22Rv1 (cell line): ENCODE data around the gene RANGAP1.

Experiments
- ZFX ChIP-seq: fragments of 450-650 bp; IDR thresholded peaks from 2 replicates; pipeline ENCODE4 v1.6.1; 2017; ENCODE audit warnings: antibody characterized with exemption, borderline replicate concordance
- TF ChIP-seq, protein P1 (sequence below): fragments of 450-650 bp; IDR thresholded peaks from 2 replicates; pipeline ENCODE4 v1.5.1; 2017; ENCODE audit warnings: mild to moderate bottlenecking

DNA sequence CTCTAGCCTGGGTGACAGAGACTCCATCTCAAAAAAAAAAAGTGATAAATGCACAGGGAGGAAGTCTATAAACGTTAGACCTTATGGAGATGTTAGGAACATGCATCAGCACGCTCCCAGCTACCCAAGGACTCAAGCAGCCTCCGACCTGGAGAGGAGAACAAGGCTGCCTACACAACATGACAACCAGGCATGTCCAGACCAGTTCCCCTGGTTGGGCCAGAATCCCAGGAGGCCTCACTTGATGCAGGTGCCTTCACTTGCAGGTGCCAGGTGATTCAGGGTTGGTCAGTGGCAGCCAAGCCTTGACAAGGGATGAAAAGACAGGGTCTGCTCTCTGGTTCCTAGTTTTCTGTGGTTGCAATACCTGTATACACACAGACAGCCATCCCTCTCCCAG lies 5.9 kb downstream of the RANGAP1 start:
- TF ChIP-seq, protein P1, sequence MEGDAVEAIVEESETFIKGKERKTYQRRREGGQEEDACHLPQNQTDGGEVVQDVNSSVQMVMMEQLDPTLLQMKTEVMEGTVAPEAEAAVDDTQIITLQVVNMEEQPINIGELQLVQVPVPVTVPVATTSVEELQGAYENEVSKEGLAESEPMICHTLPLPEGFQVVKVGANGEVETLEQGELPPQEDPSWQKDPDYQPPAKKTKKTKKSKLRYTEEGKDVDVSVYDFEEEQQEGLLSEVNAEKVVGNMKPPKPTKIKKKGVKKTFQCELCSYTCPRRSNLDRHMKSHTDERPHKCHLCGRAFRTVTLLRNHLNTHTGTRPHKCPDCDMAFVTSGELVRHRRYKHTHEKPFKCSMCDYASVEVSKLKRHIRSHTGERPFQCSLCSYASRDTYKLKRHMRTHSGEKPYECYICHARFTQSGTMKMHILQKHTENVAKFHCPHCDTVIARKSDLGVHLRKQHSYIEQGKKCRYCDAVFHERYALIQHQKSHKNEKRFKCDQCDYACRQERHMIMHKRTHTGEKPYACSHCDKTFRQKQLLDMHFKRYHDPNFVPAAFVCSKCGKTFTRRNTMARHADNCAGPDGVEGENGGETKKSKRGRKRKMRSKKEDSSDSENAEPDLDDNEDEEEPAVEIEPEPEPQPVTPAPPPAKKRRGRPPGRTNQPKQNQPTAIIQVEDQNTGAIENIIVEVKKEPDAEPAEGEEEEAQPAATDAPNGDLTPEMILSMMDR: no peak
- no peak for TF ChIP-seq ZFX
